H1 (cell line): ENCODE results near the gene PSPC1. TPM values are rescaled to one million over a fixed set of nuclear protein-coding genes. Genes with fewer than 3 reads are reported as not detected.

Experiments used
- CTCF ChIA-PET: fragments of 300-600 bp; sonication (Branson Sonifier 250); formaldehyde crosslinking; loops from one replicate; lab custom pipeline; 2021; ENCODE audit not compliant: partially characterized antibody; lab: Charles Lee
- POLR2A ChIA-PET: fragments of 300-600 bp; sonication (Branson Sonifier 250); formaldehyde crosslinking; loops from one replicate; lab custom pipeline; 2021; ENCODE audit warnings: inconsistent platforms; ENCODE audit not compliant: partially characterized antibody; lab: Charles Lee
- DNase-seq, 2 experiments: peaks; one replicate each; pipeline versions ENCODE4 v3.0.0 to v3.0.0-alpha.2; 2010 to 2022; ENCODE audit warnings: low spot score in 2 of 2, low read depth in 1 of 2, mixed read lengths in 1 of 2
- FAIRE-seq: peaks from 2 replicates; lab custom pipeline; 2011; peaks lifted over from hg19 to GRCh38; lab: Jason Lieb, UNC
- H2AFZ ChIP-seq: 2 replicates; pipeline ENCODE4 v1.8.1; 2012; ENCODE audit warnings: low read length, inconsistent platforms
- H2AK5ac ChIP-seq: 2 replicates; pipeline ENCODE4 v1.6.1; 2013; ENCODE audit warnings: low read depth, low read length
- H2BK120ac ChIP-seq: replicated peaks from 2 replicates; pipeline ENCODE3; 2013; ENCODE audit warnings: low read depth, low read length, inconsistent platforms
- H2BK12ac ChIP-seq: 2 replicates; pipeline ENCODE4 v1.6.1; 2013; ENCODE audit warnings: low read depth, low read length
- H2BK15ac ChIP-seq: 2 replicates; pipeline ENCODE4 v1.6.1; 2013; ENCODE audit warnings: low read length
- H2BK20ac ChIP-seq: 2 replicates; pipeline ENCODE4 v1.6.1; 2013; ENCODE audit warnings: low read length
- H2BK5ac ChIP-seq: 2 replicates; pipeline ENCODE4 v1.6.1; 2013; ENCODE audit warnings: low read depth, low read length
- H3K14ac ChIP-seq: 2 replicates; pipeline ENCODE4 v1.6.1; 2013; ENCODE audit warnings: inconsistent platforms; ENCODE audit not compliant: insufficient read length
- H3K18ac ChIP-seq: 2 replicates; pipeline ENCODE4 v1.6.1; 2013; ENCODE audit warnings: low read length; ENCODE audit errors: extremely low read depth
- H3K23ac ChIP-seq: 2 replicates; pipeline ENCODE4 v1.6.1; 2013; ENCODE audit warnings: inconsistent platforms; ENCODE audit not compliant: insufficient read length
- H3K23me2 ChIP-seq: 2 replicates; pipeline ENCODE4 v1.6.1; 2013; ENCODE audit warnings: low read depth, low read length
- H3K27ac ChIP-seq: 2 replicates; pipeline ENCODE4 v1.6.1; 2011; ENCODE audit warnings: low read depth, low read length, inconsistent platforms
- H3K27me3 ChIP-seq, 4 experiments: replicated peaks in 1 of 4; 1 replicate in 1 of 4; 2 replicates in 3 of 4; pipeline versions ENCODE4 v1.6.1 to v1.8.1; 2011 to 2013; ENCODE audit warnings: low read length in 3 of 4, mild to moderate bottlenecking in 3 of 4, inconsistent platforms in 2 of 4, mixed read lengths in 2 of 4, moderate library complexity in 1 of 4; ENCODE audit not compliant: control insufficient read depth in 3 of 4, insufficient read depth in 3 of 4; ENCODE audit errors: extremely low read depth in 1 of 4
- H3K36me3 ChIP-seq, 4 experiments: 2 replicates each; pipeline versions ENCODE4 v1.6.1 to v1.8.1; 2011 to 2013; ENCODE audit warnings: mild to moderate bottlenecking in 4 of 4, low read length in 3 of 4, moderate library complexity in 2 of 4, control low read depth in 1 of 4, inconsistent platforms in 1 of 4; ENCODE audit not compliant: insufficient read depth in 4 of 4, control insufficient read depth in 2 of 4
- H3K4ac ChIP-seq: replicated peaks from 2 replicates; pipeline ENCODE3; 2013; ENCODE audit warnings: low read length, low read depth, mixed read lengths, inconsistent platforms; ENCODE audit not compliant: insufficient read length
- H3K4me1 ChIP-seq, 4 experiments: replicated peaks in 1 of 4; 1 replicate in 1 of 4; 2 replicates in 3 of 4; pipeline versions ENCODE4 v1.6.1 to v1.8.1; 2011 to 2013; ENCODE audit warnings: low read length in 3 of 4, inconsistent platforms in 2 of 4, mixed read lengths in 1 of 4; ENCODE audit not compliant: insufficient read depth in 4 of 4, control insufficient read depth in 3 of 4
- H3K4me2 ChIP-seq, 2 experiments: 2 replicates each; pipeline versions ENCODE4 v1.6.1 to v1.8.1; 2011 to 2013; ENCODE audit warnings: low read depth in 2 of 2, low read length in 2 of 2, control low read depth in 1 of 2, inconsistent platforms in 1 of 2, mild to moderate bottlenecking in 1 of 2; ENCODE audit not compliant: insufficient read depth in 1 of 2
- H3K4me3 ChIP-seq, 4 experiments: fragments of 200-600, 300-600 bp in 1 of 4; sonication (generic), shearing (Covaris generic), sonication (Bioruptor Twin) in 1 of 4; 2 replicates each; pipeline versions ENCODE4 v1.5.1 to v1.8.1; 2011 to 2016; ENCODE audit warnings: low read length in 4 of 4, low read depth in 3 of 4, control low read depth in 2 of 4, inconsistent platforms in 2 of 4, mild to moderate bottlenecking in 2 of 4, mixed read lengths in 1 of 4, moderate library complexity in 1 of 4; ENCODE audit not compliant: insufficient read depth in 2 of 4; ENCODE audit errors: extremely low read depth in 1 of 4
- H3K56ac ChIP-seq: replicated peaks from 2 replicates; pipeline ENCODE3; 2013; ENCODE audit warnings: low read depth, mild to moderate bottlenecking, mixed read lengths, low read length, inconsistent platforms; ENCODE audit not compliant: insufficient read length
- H3K79me1 ChIP-seq: 2 replicates; pipeline ENCODE4 v1.6.1; 2013; ENCODE audit warnings: low read depth, low read length, control low read depth
- H3K79me2 ChIP-seq, 2 experiments: 2 replicates each; pipeline versions ENCODE4 v1.6.1 to v1.8.1; 2012 to 2013; ENCODE audit warnings: low read length in 2 of 2, mild to moderate bottlenecking in 2 of 2, inconsistent platforms in 1 of 2; ENCODE audit not compliant: insufficient read depth in 2 of 2, control insufficient read depth in 1 of 2
- H3K9ac ChIP-seq, 4 experiments: replicated peaks in 1 of 4; 1 replicate in 1 of 4; 2 replicates in 3 of 4; pipeline versions ENCODE4 v1.6.1 to v1.8.1; 2011 to 2013; ENCODE audit warnings: low read depth in 3 of 4, low read length in 3 of 4, control low read depth in 2 of 4, mild to moderate bottlenecking in 2 of 4, moderate library complexity in 2 of 4, inconsistent platforms in 1 of 4; ENCODE audit errors: extremely low read depth in 1 of 4
- H3K9me3 ChIP-seq, 2 experiments: 2 replicates each; pipeline versions ENCODE4 v1.6.1 to v1.8.1; 2012 to 2013; ENCODE audit warnings: mild to moderate bottlenecking in 2 of 2, moderate library complexity in 2 of 2, control low read depth in 1 of 2, inconsistent platforms in 1 of 2, low read depth in 1 of 2, low read length in 1 of 2, mixed read lengths in 1 of 2; ENCODE audit not compliant: insufficient read depth in 2 of 2
- H4K20me1 ChIP-seq, 2 experiments: replicated peaks in 1 of 2; 2 replicates each; pipeline versions ENCODE3 to v1.8.1; 2011 to 2013; ENCODE audit warnings: inconsistent platforms in 2 of 2, low read length in 2 of 2, mild to moderate bottlenecking in 1 of 2; ENCODE audit not compliant: insufficient read depth in 2 of 2, control insufficient read depth in 1 of 2
- H4K5ac ChIP-seq: 2 replicates; pipeline ENCODE4 v1.6.1; 2013; ENCODE audit warnings: low read length, low read depth, mixed read lengths, inconsistent platforms; ENCODE audit not compliant: insufficient read length
- H4K8ac ChIP-seq: 2 replicates; pipeline ENCODE4 v1.8.0; 2013; ENCODE audit warnings: mild to moderate bottlenecking, moderate library complexity, low read length, inconsistent platforms; ENCODE audit not compliant: insufficient read depth; ENCODE audit errors: extremely low read depth
- H4K91ac ChIP-seq: replicated peaks from 2 replicates; pipeline ENCODE3; 2013; ENCODE audit warnings: low read length, mixed read lengths, inconsistent platforms; ENCODE audit not compliant: insufficient read length
- CBX5 ChIP-seq: fragments of 300-800, 300-1000 bp; sonication (generic); IDR thresholded peaks from 2 replicates; pipeline ENCODE4 v1.7.1; 2016; ENCODE audit warnings: antibody characterized with exemption, low read length, low read depth
- CREB1 ChIP-seq: IDR thresholded peaks from 2 replicates; pipeline ENCODE4 v1.6.1; 2012; ENCODE audit warnings: inconsistent platforms
- FOSL1 ChIP-seq: IDR thresholded peaks from 2 replicates; pipeline ENCODE4 v1.6.1; 2011; ENCODE audit warnings: mild to moderate bottlenecking, low read depth, low read length, moderate library complexity; ENCODE audit not compliant: insufficient read depth
- HDAC2 ChIP-seq, 2 experiments: fragments of 300-600 bp in 1 of 2; sonication (generic) in 1 of 2; IDR thresholded peaks; 2 replicates each; pipeline ENCODE4 v1.6.1; 2011 to 2012; ENCODE audit warnings: low read depth in 2 of 2, low read length in 2 of 2, mild to moderate bottlenecking in 2 of 2, moderate library complexity in 2 of 2, borderline replicate concordance in 1 of 2, inconsistent platforms in 1 of 2
- HDAC6 ChIP-seq: IDR thresholded peaks from one replicate; pipeline ENCODE4 v1.7.1; 2012; ENCODE audit warnings: low read depth, mild to moderate bottlenecking, inconsistent platforms, low read length, moderate library complexity
- POLR2AphosphoS5 ChIP-seq: IDR thresholded peaks from 2 replicates; pipeline ENCODE4 v1.6.1; 2011; ENCODE audit warnings: low read depth, low read length
- SP1 ChIP-seq: IDR thresholded peaks from 2 replicates; pipeline ENCODE4 v1.6.1; 2011; ENCODE audit warnings: low read depth, low read length
- SP4 ChIP-seq: IDR thresholded peaks from 2 replicates; pipeline ENCODE4 v1.6.1; 2012; ENCODE audit warnings: low read length, inconsistent platforms
- TAF1 ChIP-seq: IDR thresholded peaks from 2 replicates; pipeline ENCODE4 v1.6.1; 2011; ENCODE audit warnings: mild to moderate bottlenecking, low read depth, low read length
- TAF7 ChIP-seq: optimal IDR thresholded peaks from 2 replicates; pipeline ENCODE3; 2011; ENCODE audit warnings: low read depth, mild to moderate bottlenecking, inconsistent platforms, low read length, moderate library complexity, borderline replicate concordance
- TBP ChIP-seq: IDR thresholded peaks from 2 replicates; pipeline ENCODE4 v1.6.1; 2011; ENCODE audit warnings: low read depth, low read length, improper control_type of control experiment
- TEAD4 ChIP-seq: IDR thresholded peaks from 2 replicates; pipeline ENCODE4 v1.6.1; 2012; ENCODE audit warnings: low read depth, low read length, inconsistent platforms, mixed read lengths
- polyA plus RNA-seq, 7 experiments: library from polyadenylated mRNA; depleted of rRNA in 3 of 7; stranded (reverse) in 5 of 7; unstranded in 2 of 7; fragments of >200 nt in 5 of 7; fragments of 200-250 nt in 2 of 7; gene quantifications; 1 replicate in 5 of 7; 2 replicates in 1 of 7; 4 replicates in 1 of 7; pipeline versions ENCODE4 v1.2.1 to v1.2.3, GENCODE V29; 2011 to 2013; ENCODE audit warnings: missing spikeins in 2 of 7, mixed read lengths in 2 of 7
- total RNA-seq: library from RNA; stranded (reverse); fragmentation: NEBNext Ultra II Directional; extraction: Animal tissue kit (Norgen Biotek cat#: 25700); gene quantifications from 2 replicates; pipeline ENCODE4 v1.2.1, GENCODE V29; 2021

PSPC1 gene
- total and polyA plus RNA-seq, 2 of the 8 experiments (the other 6 are each of a cell fraction or from before 2014, with no cell fraction given) = 53.4 to 97.4 TPM

GRCh38 chr13:19685437-19685836 lies 97.3 kb downstream of the PSPC1 start:
- Histone ChIP-seq H2BK15ac (no peak overlapping the region), H3K4ac (no peak overlapping the region), H3K18ac (no peak overlapping the region), H2BK5ac (no peak overlapping the region), H2BK120ac (no peak overlapping the region), H3K79me2 (peaks cover 0 to 15% of the 10 kb centered on the region in 2 experiments; a peak in 1 of 4 replicates), H3K4me3 (no peak overlapping the region), H3K23me2 (no peaks in the 10 kb centered on the region), H3K27ac (no peak overlapping the region), H2BK20ac (no peak overlapping the region), H2AK5ac (no peak overlapping the region), H3K9ac (no peak overlapping the region), H3K4me2 (peak overlapping the region in 1 of 2 experiments; percentile 27; a peak in 1 of 4 replicates), H3K14ac (no peak overlapping the region), H3K27me3 (no peaks in the 10 kb centered on the region), H3K4me1 (peaks cover 0 to 9% (median 5%) of the 10 kb centered on the region in 4 experiments; a peak in 4 of 7 replicates), H4K5ac (no peak overlapping the region), H4K8ac (no peak overlapping the region), H3K23ac (no peak overlapping the region), H2AFZ (no peak overlapping the region), H3K79me1 (no peaks in the 10 kb centered on the region; the same call in 1 of the 2 replicates), H2BK12ac (no peak overlapping the region), H3K56ac (no peak overlapping the region), H3K9me3 (no peaks in the 10 kb centered on the region), H4K20me1 (peaks cover 0 to 4% of the 10 kb centered on the region in 2 experiments), H3K36me3 (no peaks in the 10 kb centered on the region), H4K91ac (no peak overlapping the region)
- ChIA-PET CTCF (interaction anchor here (0.6 to 1.0 kb wide), 2 partner anchors 38 to 75 kb away, joined by 3 read pairs; no protein-coding TSS in a partner anchor), POLR2A (no interaction called here)
- FAIRE-seq = no peak
- TF ChIP-seq POLR2AphosphoS5 = no peak
- TF ChIP-seq TAF7 = no peak
- TF ChIP-seq TAF1 = no peak
- TF ChIP-seq SP4 = no peak
- no peak for TF ChIP-seq SP1
- no peak for TF ChIP-seq CBX5
- TF ChIP-seq TEAD4 = no peak
- no peak for TF ChIP-seq TBP
- TF ChIP-seq CREB1 = no peak
- no peak for TF ChIP-seq HDAC2 (IDR thresholded peaks at IDR 0.05; ENCODE audit: borderline replicate concordance in 1 of 2, low read depth in 2 of 2, low read length in 2 of 2)
- no peak for TF ChIP-seq HDAC6
- no peak for TF ChIP-seq FOSL1
- DNase-seq = no peak
